Liver (tissue), 9 donors: Measurements from ENCODE around the gene GREB1. TPM values are rescaled to one million over a fixed set of nuclear protein-coding genes. Genes with fewer than 3 reads are reported as not detected.

Experiments used
- DNase-seq: peaks from one replicate; pipeline ENCODE4 v3.0.0-alpha.2; 2017; ENCODE audit warnings: low spot score
- H3K27ac ChIP-seq, 2 donors: one replicate each; pipeline ENCODE4 v1.7.0; 2013; ENCODE audit warnings: inconsistent platforms in 2 of 2, low read length in 2 of 2, control low read depth in 1 of 2, low read depth in 1 of 2, mild to moderate bottlenecking in 1 of 2
- H3K27me3 ChIP-seq, 4 donors: one replicate each; pipeline versions ENCODE4 v1.6.1 to v1.7.0; 2013; ENCODE audit warnings: low read length in 3 of 4, inconsistent platforms in 1 of 4, mild to moderate bottlenecking in 1 of 4, moderate library complexity in 1 of 4; ENCODE audit not compliant: control insufficient read depth in 4 of 4, insufficient read depth in 4 of 4
- H3K36me3 ChIP-seq, 4 donors: one replicate each; pipeline versions ENCODE4 v1.6.1 to v1.7.0; 2013; ENCODE audit warnings: low read length in 3 of 4, mild to moderate bottlenecking in 3 of 4, low read depth in 1 of 4, moderate library complexity in 1 of 4; ENCODE audit not compliant: control insufficient read depth in 4 of 4, insufficient read depth in 3 of 4
- H3K4me1 ChIP-seq, 4 donors: one replicate each; pipeline versions ENCODE4 v1.6.1 to v1.7.0; 2013; ENCODE audit warnings: low read length in 3 of 4, mild to moderate bottlenecking in 3 of 4, moderate library complexity in 1 of 4; ENCODE audit not compliant: control insufficient read depth in 4 of 4, insufficient read depth in 4 of 4
- H3K4me3 ChIP-seq, 3 donors: one replicate each; pipeline versions ENCODE4 v1.6.1 to v1.7.0; 2013; ENCODE audit warnings: low read length in 3 of 3, control low read depth in 1 of 3, low read depth in 1 of 3, mild to moderate bottlenecking in 1 of 3
- H3K9ac ChIP-seq, 2 donors: one replicate each; pipeline ENCODE4 v1.7.0; 2013; ENCODE audit warnings: low read length in 2 of 2, mild to moderate bottlenecking in 2 of 2, moderate library complexity in 2 of 2, control low read depth in 1 of 2, low read depth in 1 of 2
- H3K9me3 ChIP-seq, 4 donors: one replicate each; pipeline versions ENCODE4 v1.6.1 to v1.7.0; 2013; ENCODE audit warnings: low read length in 3 of 4; ENCODE audit not compliant: control insufficient read depth in 4 of 4
- ATF3 ChIP-seq: IDR thresholded peaks from 2 replicates; pipeline ENCODE4 v1.6.1; 2016; ENCODE audit warnings: antibody characterized with exemption
- CTCF ChIP-seq: fragments of 150-350 bp; IDR thresholded peaks from 2 replicates; pipeline ENCODE4 v1.5.1; 2017; ENCODE audit warnings: improper control_type of control experiment, low read depth, low read length; ENCODE audit not compliant: missing input control
- EGR1 ChIP-seq, 2 donors: IDR thresholded peaks; 2 replicates each; pipeline ENCODE4 v1.6.1; 2016 to 2018; ENCODE audit warnings: antibody characterized with exemption in 2 of 2, low read depth in 2 of 2
- FOXA1 ChIP-seq: IDR thresholded peaks from 2 replicates; pipeline ENCODE4 v1.6.1; 2016; ENCODE audit warnings: antibody characterized with exemption
- GABPA ChIP-seq, 2 donors: IDR thresholded peaks in 1 of 2; conservative IDR thresholded peaks in 1 of 2; 2 replicates each; pipeline ENCODE4 v1.6.1; 2016; ENCODE audit warnings: antibody characterized with exemption in 2 of 2, mild to moderate bottlenecking in 1 of 2, moderate library complexity in 1 of 2
- HNF4A ChIP-seq, 2 donors: conservative IDR thresholded peaks; 2 replicates each; pipeline ENCODE4 v1.6.1; 2016; ENCODE audit warnings: antibody characterized with exemption in 2 of 2, mild to moderate bottlenecking in 2 of 2
- HNF4G ChIP-seq: IDR thresholded peaks from 2 replicates; pipeline ENCODE4 v1.6.1; 2016; ENCODE audit warnings: antibody characterized with exemption
- JUND ChIP-seq, 2 donors: IDR thresholded peaks; 2 replicates each; pipeline ENCODE4 v1.6.1; 2016; ENCODE audit warnings: antibody characterized with exemption in 2 of 2
- MAX ChIP-seq: IDR thresholded peaks from 2 replicates; pipeline ENCODE4 v1.6.1; 2016; ENCODE audit warnings: antibody characterized with exemption
- NR2F2 ChIP-seq: IDR thresholded peaks from 2 replicates; pipeline ENCODE4 v1.6.1; 2016; ENCODE audit warnings: antibody characterized with exemption
- RAD21 ChIP-seq, 2 donors: IDR thresholded peaks; 2 replicates each; pipeline ENCODE4 v1.6.1; 2016; ENCODE audit warnings: antibody characterized with exemption in 2 of 2, mild to moderate bottlenecking in 2 of 2
- RXRA ChIP-seq, 2 donors: IDR thresholded peaks; 2 replicates each; pipeline ENCODE4 v1.6.1; 2017 to 2018; ENCODE audit warnings: antibody characterized with exemption in 2 of 2, mild to moderate bottlenecking in 1 of 2
- SP1 ChIP-seq: IDR thresholded peaks from 2 replicates; pipeline ENCODE4 v1.6.1; 2018; ENCODE audit warnings: antibody characterized with exemption, mild to moderate bottlenecking
- TAF1 ChIP-seq: conservative IDR thresholded peaks from 2 replicates; pipeline ENCODE4 v1.6.1; 2016; ENCODE audit warnings: antibody characterized with exemption, mild to moderate bottlenecking
- YY1 ChIP-seq: IDR thresholded peaks from 2 replicates; pipeline ENCODE4 v1.6.1; 2016; ENCODE audit warnings: antibody characterized with exemption, mild to moderate bottlenecking
- WGBS: extraction: QIAGEN DNeasy Blood & Tissue Kit; methylation state at CpG from one replicate; pipeline ENCODE4 v1.1.7; 2013; 5-methylcytosine and 5-hydroxymethylcytosine counted together
- polyA plus RNA-seq, 2 donors: library from polyadenylated mRNA; stranded (reverse) in 1 of 2; unstranded in 1 of 2; fragments of 200-250 nt in 1 of 2; fragments of >200 nt in 1 of 2; fragmentation: Nextera tagmentation in 1 of 2; extraction: Ambion mirVana in 1 of 2; gene quantifications; one replicate each; pipeline versions ENCODE4 v1.2.1 to v1.2.3, GENCODE V29; 2013 to 2015
- total RNA-seq, 2 donors: library from RNA; depleted of rRNA; stranded (reverse); fragments of >200 nt; gene quantifications; one replicate each; pipeline ENCODE4 v1.2.3, GENCODE V29; 2014
- TF ChIP-seq, protein P1 (sequence below): IDR thresholded peaks from 2 replicates; pipeline ENCODE4 v1.6.1; 2016; ENCODE audit warnings: antibody characterized with exemption
- TF ChIP-seq, protein P2 (sequence below): IDR thresholded peaks from 2 replicates; pipeline ENCODE4 v1.6.1; 2016; ENCODE audit warnings: antibody characterized with exemption, mild to moderate bottlenecking
- donor health status: healthy.
- donor health status: healthy.
- donor health status: healthy.
- donor health status: healthy.
- donor health status: healthy.

The GREB1 gene
- total and polyA plus RNA-seq, 4 donors = 1.0 to 6.3 (median 3.6) TPM

- H3K27ac ChIP-seq = no peak overlapping the region
- no peak for DNase-seq
- H3K9me3 ChIP-seq = no peaks in the 10 kb centered on the region
- H3K27me3 ChIP-seq = no peaks in the 10 kb centered on the region
- H3K36me3 ChIP-seq = no peaks in the 10 kb centered on the region
- no peak overlapping the region for H3K4me3 ChIP-seq
- H3K9ac ChIP-seq = no peak overlapping the region
- 99% methylated on average over 5 of the region's 5 CpGs for WGBS
- no peaks in the 10 kb centered on the region for H3K4me1 ChIP-seq
- TF ChIP-seq JUND (IDR thresholded peaks at IDR 0.05) = no peak
- no peak for TF ChIP-seq GABPA (IDR thresholded peaks at IDR 0.05 in 1 of 2, conservative IDR thresholded peaks at IDR 0.05 in 1 of 2)
- no peak for TF ChIP-seq ATF3
- no peak for TF ChIP-seq MAX
- no peak for TF ChIP-seq NR2F2
- TF ChIP-seq EGR1 (IDR thresholded peaks at IDR 0.05; ENCODE audit: low read depth in 2 of 2) = no peak
- TF ChIP-seq FOXA1 = no peak
- no peak for TF ChIP-seq RAD21 (IDR thresholded peaks at IDR 0.05)
- TF ChIP-seq HNF4G = no peak
- TF ChIP-seq, protein P1, sequence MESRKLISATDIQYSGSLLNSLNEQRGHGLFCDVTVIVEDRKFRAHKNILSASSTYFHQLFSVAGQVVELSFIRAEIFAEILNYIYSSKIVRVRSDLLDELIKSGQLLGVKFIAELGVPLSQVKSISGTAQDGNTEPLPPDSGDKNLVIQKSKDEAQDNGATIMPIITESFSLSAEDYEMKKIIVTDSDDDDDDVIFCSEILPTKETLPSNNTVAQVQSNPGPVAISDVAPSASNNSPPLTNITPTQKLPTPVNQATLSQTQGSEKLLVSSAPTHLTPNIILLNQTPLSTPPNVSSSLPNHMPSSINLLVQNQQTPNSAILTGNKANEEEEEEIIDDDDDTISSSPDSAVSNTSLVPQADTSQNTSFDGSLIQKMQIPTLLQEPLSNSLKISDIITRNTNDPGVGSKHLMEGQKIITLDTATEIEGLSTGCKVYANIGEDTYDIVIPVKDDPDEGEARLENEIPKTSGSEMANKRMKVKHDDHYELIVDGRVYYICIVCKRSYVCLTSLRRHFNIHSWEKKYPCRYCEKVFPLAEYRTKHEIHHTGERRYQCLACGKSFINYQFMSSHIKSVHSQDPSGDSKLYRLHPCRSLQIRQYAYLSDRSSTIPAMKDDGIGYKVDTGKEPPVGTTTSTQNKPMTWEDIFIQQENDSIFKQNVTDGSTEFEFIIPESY = no peak
- TF ChIP-seq, protein P2, sequence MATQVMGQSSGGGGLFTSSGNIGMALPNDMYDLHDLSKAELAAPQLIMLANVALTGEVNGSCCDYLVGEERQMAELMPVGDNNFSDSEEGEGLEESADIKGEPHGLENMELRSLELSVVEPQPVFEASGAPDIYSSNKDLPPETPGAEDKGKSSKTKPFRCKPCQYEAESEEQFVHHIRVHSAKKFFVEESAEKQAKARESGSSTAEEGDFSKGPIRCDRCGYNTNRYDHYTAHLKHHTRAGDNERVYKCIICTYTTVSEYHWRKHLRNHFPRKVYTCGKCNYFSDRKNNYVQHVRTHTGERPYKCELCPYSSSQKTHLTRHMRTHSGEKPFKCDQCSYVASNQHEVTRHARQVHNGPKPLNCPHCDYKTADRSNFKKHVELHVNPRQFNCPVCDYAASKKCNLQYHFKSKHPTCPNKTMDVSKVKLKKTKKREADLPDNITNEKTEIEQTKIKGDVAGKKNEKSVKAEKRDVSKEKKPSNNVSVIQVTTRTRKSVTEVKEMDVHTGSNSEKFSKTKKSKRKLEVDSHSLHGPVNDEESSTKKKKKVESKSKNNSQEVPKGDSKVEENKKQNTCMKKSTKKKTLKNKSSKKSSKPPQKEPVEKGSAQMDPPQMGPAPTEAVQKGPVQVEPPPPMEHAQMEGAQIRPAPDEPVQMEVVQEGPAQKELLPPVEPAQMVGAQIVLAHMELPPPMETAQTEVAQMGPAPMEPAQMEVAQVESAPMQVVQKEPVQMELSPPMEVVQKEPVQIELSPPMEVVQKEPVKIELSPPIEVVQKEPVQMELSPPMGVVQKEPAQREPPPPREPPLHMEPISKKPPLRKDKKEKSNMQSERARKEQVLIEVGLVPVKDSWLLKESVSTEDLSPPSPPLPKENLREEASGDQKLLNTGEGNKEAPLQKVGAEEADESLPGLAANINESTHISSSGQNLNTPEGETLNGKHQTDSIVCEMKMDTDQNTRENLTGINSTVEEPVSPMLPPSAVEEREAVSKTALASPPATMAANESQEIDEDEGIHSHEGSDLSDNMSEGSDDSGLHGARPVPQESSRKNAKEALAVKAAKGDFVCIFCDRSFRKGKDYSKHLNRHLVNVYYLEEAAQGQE = no peak
- TF ChIP-seq SP1 = no peak
- no peak for TF ChIP-seq YY1
- TF ChIP-seq RXRA (IDR thresholded peaks at IDR 0.05) = no peak
- no peak for TF ChIP-seq CTCF
- no peak for TF ChIP-seq HNF4A (conservative IDR thresholded peaks at IDR 0.05)
- no peak for TF ChIP-seq TAF1
Measured at GRCh38 chr2:11562476-11562875, 28.6 kb downstream of the GREB1 start.
